DOHH2 (cell line): ENCODE results near the gene DNAL1.

Experiments
- CTCF ChIP-seq: fragments of 200-600 bp; sonication (generic); IDR thresholded peaks from one replicate; pipeline ENCODE4 v1.5.1; 2014; ENCODE audit warnings: antibody characterized with exemption, mild to moderate bottlenecking, low read depth, low read length; ENCODE audit not compliant: poor library complexity, severe bottlenecking
- EZH2phosphoT487 ChIP-seq: fragments of 200-600 bp; sonication (generic); IDR thresholded peaks from 2 replicates; pipeline ENCODE4 v1.6.1; 2017; ENCODE audit warnings: borderline replicate concordance, mild to moderate bottlenecking, antibody characterized with exemption, low read length, moderate library complexity, mixed read lengths

- TF ChIP-seq EZH2phosphoT487 = no peak
- no peak for TF ChIP-seq CTCF
Observed at GRCh38 chr14:73665130-73665529, 20.3 kb downstream of the DNAL1 start.
